Naive thymus-derived CD8-positive, alpha-beta T cell (primary cell): ENCODE data around the gene GPR158. TPM values are rescaled to one million over a fixed set of nuclear protein-coding genes. Genes with fewer than 3 reads are reported as not detected.
"Not testable (repeated sequence)": the region's sequence is repeated elsewhere in the genome, so short reads cannot be mapped to it uniquely, and the experiment has no call there.

Experiments
- ATAC-seq, 2 donors: fragments of 150-1000 bp; cut with Tn5 transposase in 1 of 2; sonication (Bioruptor Pico), chemical (Tn5 transposase) in 1 of 2; 1 replicate in 1 of 2; 2 replicates in 1 of 2; pipeline ENCODE4 v1.10.0; 2021; ENCODE audit warnings: mild to moderate bottlenecking in 2 of 2, moderate library complexity in 2 of 2
- POLR2A ChIA-PET: fragments of 350-600 bp; sonication (Branson Sonifier 250); formaldehyde crosslinking; loops from one replicate; lab custom pipeline; 2021; ENCODE audit warnings: antibody characterized with exemption; lab: Charles Lee
- DNase-seq, 10 donors: peaks; one replicate each; pipeline versions ENCODE4 v3.0.0 to v3.0.0-alpha.2; 2020 to 2022
- H3K27ac Mint-ChIP-seq, 10 donors: one replicate each; pipeline ENCODE4 v1.8.0; 2020 to 2022; ENCODE audit warnings: mild to moderate bottlenecking in 10 of 10, mixed read lengths in 10 of 10, moderate library complexity in 4 of 10, inconsistent platforms in 1 of 10
- H3K27me3 Mint-ChIP-seq, 5 donors: one replicate each; pipeline ENCODE4 v1.8.0; 2021 to 2022; ENCODE audit warnings: mixed read lengths in 5 of 5
- H3K36me3 Mint-ChIP-seq, 3 donors: one replicate each; pipeline ENCODE4 v1.8.0; 2020 to 2022; ENCODE audit warnings: mixed read lengths in 3 of 3, mild to moderate bottlenecking in 2 of 3, inconsistent platforms in 1 of 3
- H3K4me1 Mint-ChIP-seq, 4 donors: one replicate each; pipeline ENCODE4 v1.8.0; 2021 to 2022; ENCODE audit warnings: mixed read lengths in 4 of 4
- H3K4me3 Mint-ChIP-seq, 10 donors: one replicate each; pipeline ENCODE4 v1.8.0; 2020 to 2022; ENCODE audit warnings: mild to moderate bottlenecking in 10 of 10, mixed read lengths in 10 of 10, moderate library complexity in 6 of 10, inconsistent platforms in 1 of 10
- H3K9me3 Mint-ChIP-seq, 9 donors: one replicate each; pipeline ENCODE4 v1.8.0; 2020 to 2022; ENCODE audit warnings: mixed read lengths in 9 of 9, mild to moderate bottlenecking in 3 of 9, inconsistent platforms in 1 of 9, moderate library complexity in 1 of 9
- polyA plus RNA-seq, 3 donors: library from polyadenylated mRNA; unstranded; fragments of 300-500 nt; fragmentation: Illumina TruSeq; gene quantifications; one replicate each; pipeline ENCODE4 v1.2.3, GENCODE V29; 2021
- total RNA-seq, 8 experiments: library from RNA in 2 of 8; stranded (reverse) in 2 of 8; gene quantifications; one replicate each; pipeline ENCODE4 v1.2.3 and lab custom pipeline; 2021 to 2026

GPR158 gene
- total and polyA plus RNA-seq, 5 experiments from 2014 or later: not detected

GRCh38 chr10:25336330-25336729 lies 161.5 kb downstream of the GPR158 start:
- no peak overlapping the region for H3K4me3 Mint-ChIP-seq
- no peaks in the 10 kb centered on the region for H3K36me3 Mint-ChIP-seq
- peaks cover 0 to 1% (median 0%) of the 10 kb centered on the region in 5 donors for H3K27me3 Mint-ChIP-seq
- DNase-seq (no peak), ATAC-seq (no peak)
- H3K4me1 Mint-ChIP-seq: no peaks in the 10 kb centered on the region
- H3K27ac Mint-ChIP-seq: no peak overlapping the region
- H3K9me3 Mint-ChIP-seq: peaks cover 0 to 3% (median 0%) of the 10 kb centered on the region in 9 donors
- POLR2A ChIA-PET: no interaction called here

- H3K4me3 Mint-ChIP-seq: no peak overlapping the region
- H3K36me3 Mint-ChIP-seq: no peaks in the 10 kb centered on the region
- no peaks in the 10 kb centered on the region for H3K4me1 Mint-ChIP-seq
- DNase-seq (no peak), ATAC-seq (no peak)
- H3K27me3 Mint-ChIP-seq: peaks cover 0 to 1% (median 0%) of the 10 kb centered on the region in 5 donors
- H3K9me3 Mint-ChIP-seq: no peaks in the 10 kb centered on the region
- H3K27ac Mint-ChIP-seq: no peak overlapping the region
- POLR2A ChIA-PET: no interaction called here
These were observed 163.5 kb downstream of the GPR158 start for GRCh38 chr10:25338271-25338670.

- ATAC-seq (no peak), DNase-seq (no peak)
- Mint-ChIP-seq H3K9me3 (no peaks in the 10 kb centered on the region), H3K27ac (no peak overlapping the region), H3K4me3 (no peak overlapping the region), H3K27me3 (peaks cover 0 to 1% (median 0%) of the 10 kb centered on the region in 5 donors), H3K4me1 (no peaks in the 10 kb centered on the region), H3K36me3 (no peaks in the 10 kb centered on the region)
- POLR2A ChIA-PET: interaction anchor here (0.6 kb wide), 1 partner anchor 11 kb away, joined by 3 read pairs; no protein-coding TSS in a partner anchor
These were observed 165.2 kb downstream of the GPR158 start for GRCh38 chr10:25339966-25340365.

GRCh38 chr10:25349520-25349919 lies 174.7 kb downstream of the GPR158 start:
- no peak overlapping the region for H3K27ac Mint-ChIP-seq
- H3K4me3 Mint-ChIP-seq: no peak overlapping the region
- DNase-seq (no peak), ATAC-seq (no peak)
- peaks cover 0 to 12% (median 5%) of the 10 kb centered on the region in 9 donors for H3K9me3 Mint-ChIP-seq
- POLR2A ChIA-PET: no interaction called here
- H3K4me1 Mint-ChIP-seq: no peaks in the 10 kb centered on the region
- no peaks in the 10 kb centered on the region for H3K36me3 Mint-ChIP-seq
- no peaks in the 10 kb centered on the region for H3K27me3 Mint-ChIP-seq

GRCh38 chr10:25356609-25357008 lies 181.8 kb downstream of the GPR158 start:
- Mint-ChIP-seq H3K4me1 (no peaks in the 10 kb centered on the region), H3K4me3 (no peak overlapping the region), H3K9me3 (peaks cover 17 to 75% (median 39%) of the 10 kb centered on the region in 9 donors), H3K27me3 (no peaks in the 10 kb centered on the region), H3K27ac (no peak overlapping the region), H3K36me3 (peaks cover 0 to 23% (median 0%) of the 10 kb centered on the region in 3 donors)
- DNase-seq (no peak), ATAC-seq (no peak)
- POLR2A ChIA-PET: no interaction called here

GRCh38 chr10:25357269-25357668 lies 182.5 kb downstream of the GPR158 start:
- H3K9me3 Mint-ChIP-seq: peaks cover 17 to 79% (median 39%) of the 10 kb centered on the region in 9 donors
- POLR2A ChIA-PET: no interaction called here
- no peak for ATAC-seq

GRCh38 chr10:25382029-25382810 lies 207.4 kb downstream of the GPR158 start:
- Mint-ChIP-seq H3K27ac (no peak overlapping the region), H3K36me3 (no peaks in the 10 kb centered on the region), H3K9me3 (peaks cover 5 to 28% (median 12%) of the 10 kb centered on the region in 9 donors), H3K4me1 (no peaks in the 10 kb centered on the region), H3K4me3 (no peak overlapping the region), H3K27me3 (peaks cover 0 to 3% (median 0%) of the 10 kb centered on the region in 5 donors)
- ATAC-seq: no peak
- no peak for DNase-seq
- POLR2A ChIA-PET: no interaction called here

More at GRCh38 chr10:25357269-25357668, 182.5 kb downstream of the GPR158 start:
- Mint-ChIP-seq H3K4me1 (no peaks in the 10 kb centered on the region), H3K36me3 (peaks cover 0 to 23% (median 0%) of the 10 kb centered on the region in 3 donors), H3K27ac (no peak overlapping the region), H3K27me3 (no peaks in the 10 kb centered on the region), H3K4me3 (no peak overlapping the region)
- DNase-seq: no peak

- H3K27me3 Mint-ChIP-seq, H3K27ac Mint-ChIP-seq, ATAC-seq, H3K4me1 Mint-ChIP-seq, POLR2A ChIA-PET, H3K4me3 Mint-ChIP-seq, DNase-seq, H3K36me3 Mint-ChIP-seq: not testable (repeated sequence)
- H3K9me3 Mint-ChIP-seq: peaks cover 7 to 28% (median 14%) of the 10 kb centered on the region in 9 donors
These were observed 208.1 kb downstream of the GPR158 start for GRCh38 chr10:25382901-25383300.

- DNase-seq (no peak), ATAC-seq (no peak)
- no peak overlapping the region for H3K27ac Mint-ChIP-seq
- POLR2A ChIA-PET: no interaction called here
- H3K36me3 Mint-ChIP-seq: no peaks in the 10 kb centered on the region
- peaks cover 0 to 3% (median 0%) of the 10 kb centered on the region in 5 donors for H3K27me3 Mint-ChIP-seq
- H3K9me3 Mint-ChIP-seq: peaks cover 7 to 28% (median 14%) of the 10 kb centered on the region in 9 donors
- H3K4me3 Mint-ChIP-seq: no peak overlapping the region
- H3K4me1 Mint-ChIP-seq: no peaks in the 10 kb centered on the region
These were observed 208.9 kb downstream of the GPR158 start for GRCh38 chr10:25383686-25384085.

GRCh38 chr10:25384618-25385017 lies 209.8 kb downstream of the GPR158 start:
- no peak for ATAC-seq
- H3K4me3 Mint-ChIP-seq: no peak overlapping the region
- H3K27me3 Mint-ChIP-seq: peaks cover 0 to 1% (median 0%) of the 10 kb centered on the region in 5 donors
- peaks cover 9 to 22% (median 12%) of the 10 kb centered on the region in 9 donors for H3K9me3 Mint-ChIP-seq
- peaks cover 0 to 3% (median 0%) of the 10 kb centered on the region in 3 donors for H3K36me3 Mint-ChIP-seq
- no peak for DNase-seq
- H3K4me1 Mint-ChIP-seq: no peaks in the 10 kb centered on the region
- POLR2A ChIA-PET: no interaction called here
- H3K27ac Mint-ChIP-seq: no peak overlapping the region

- Mint-ChIP-seq H3K27ac (no peak overlapping the region), H3K4me1 (no peaks in the 10 kb centered on the region), H3K9me3 (peaks cover 11 to 38% (median 21%) of the 10 kb centered on the region in 9 donors), H3K27me3 (no peaks in the 10 kb centered on the region), H3K36me3 (peaks cover 0 to 12% (median 3%) of the 10 kb centered on the region in 3 donors), H3K4me3 (no peak overlapping the region)
- DNase-seq (no peak), ATAC-seq (no peak)
- POLR2A ChIA-PET: no interaction called here
These were observed 213.5 kb downstream of the GPR158 start for GRCh38 chr10:25388188-25388861.

GRCh38 chr10:25388862-25389206 lies 214.0 kb downstream of the GPR158 start:
- no peaks in the 10 kb centered on the region for H3K4me1 Mint-ChIP-seq
- DNase-seq (no peak), ATAC-seq (no peak)
- H3K27me3 Mint-ChIP-seq: no peaks in the 10 kb centered on the region
- no peak overlapping the region for H3K27ac Mint-ChIP-seq
- no peak overlapping the region for H3K4me3 Mint-ChIP-seq
- H3K36me3 Mint-ChIP-seq: peaks cover 0 to 12% (median 3%) of the 10 kb centered on the region in 3 donors
- H3K9me3 Mint-ChIP-seq: peaks cover 11 to 38% (median 21%) of the 10 kb centered on the region in 9 donors
- POLR2A ChIA-PET: no interaction called here

- H3K4me1 Mint-ChIP-seq: no peaks in the 10 kb centered on the region
- peaks cover 11 to 39% (median 21%) of the 10 kb centered on the region in 9 donors for H3K9me3 Mint-ChIP-seq
- H3K27me3 Mint-ChIP-seq: no peaks in the 10 kb centered on the region
- no peak overlapping the region for H3K27ac Mint-ChIP-seq
- DNase-seq: no peak
- POLR2A ChIA-PET: no interaction called here
- H3K36me3 Mint-ChIP-seq: peaks cover 0 to 12% (median 3%) of the 10 kb centered on the region in 3 donors
- no peak for ATAC-seq
- H3K4me3 Mint-ChIP-seq: no peak overlapping the region
These were observed 215.9 kb downstream of the GPR158 start for GRCh38 chr10:25390733-25391132.
